Measurements from ENCODE around the gene ADAMTS2. TPM values are rescaled to one million over a fixed set of nuclear protein-coding genes. Genes with fewer than 3 reads are reported as not detected.
A peak's percentile ranks its signal among the peaks of the same experiment; 100 is the strongest.

ADAMTS2 gene
- polyA plus RNA-seq, 1 experiment, result 129 TPM

DNA sequence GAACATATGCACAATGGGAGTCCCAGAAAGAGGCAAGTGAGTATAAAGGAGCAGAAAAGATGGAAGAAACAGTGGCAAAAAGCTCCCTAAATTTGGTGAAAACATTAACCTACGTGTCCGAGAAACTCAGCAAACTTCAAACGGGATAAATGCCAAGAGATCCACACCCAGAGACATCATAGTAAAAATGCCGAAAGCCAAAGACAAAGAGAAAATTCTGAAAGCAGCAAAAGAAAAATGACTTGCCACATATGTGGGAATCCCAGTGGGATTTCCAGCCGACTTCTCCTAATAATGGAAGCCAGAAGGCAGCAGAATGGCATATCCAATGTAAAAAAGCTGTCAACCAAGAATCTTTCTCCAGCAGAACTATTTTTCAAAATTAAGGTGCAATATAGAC is 101.2 kb downstream of the ADAMTS2 start:
- no peak for DNase-seq (ENCODE audit: low read depth)
- H3K4me3 ChIP-seq (ENCODE audit: low read depth, low read length), result no peak overlapping the region
- H3K36me3 ChIP-seq (ENCODE audit: control insufficient read depth, insufficient read depth, low read length), result 0 out of 2 replicates have a peak, but pooled peaks cover 2% of the 10 kb centered on the region
- no peaks in the 10 kb centered on the region for H3K27me3 ChIP-seq (ENCODE audit: control insufficient read depth, insufficient read depth, low read length)
- ChIA-PET POLR2A (no interaction called here), CTCF (interaction anchor here (0.7 to 1.7 kb wide), 2 partner anchors 32 to 99 kb away, joined by 3 to 5 read pairs; no protein-coding TSS in a partner anchor)
- TF ChIP-seq CTCF (IDR thresholded peaks at IDR 0.05; ENCODE audit: insufficient read depth, low read depth, low read length), result no peak

DNA sequence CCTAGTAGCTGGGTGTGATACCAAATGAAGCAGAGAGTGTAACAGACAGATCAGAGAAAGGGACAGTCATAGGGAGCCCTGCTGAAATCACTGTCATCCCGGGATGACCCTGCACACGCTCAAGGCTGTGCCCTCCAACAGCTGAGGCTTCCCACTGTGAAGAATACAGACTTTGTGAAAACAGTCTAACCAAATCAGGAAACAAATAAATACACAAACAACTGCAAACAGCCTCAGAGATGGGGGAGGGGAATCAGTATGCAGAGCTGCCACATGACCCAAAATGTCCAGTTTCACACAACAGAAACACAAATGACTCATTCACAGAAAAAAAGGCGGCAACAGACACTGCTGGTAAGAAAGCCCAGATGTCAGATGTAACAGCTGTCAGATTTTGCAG is 101.9 kb downstream of the ADAMTS2 start:
- POLR2A ChIA-PET, result no interaction called here
- DNase-seq (ENCODE audit: low read depth), result peak; percentile 38
- Histone ChIP-seq H3K36me3 (ENCODE audit: control insufficient read depth, insufficient read depth, low read length) (peaks cover 4% of the 10 kb centered on the region), H3K4me3 (ENCODE audit: low read depth, low read length) (no peak overlapping the region), H3K27me3 (ENCODE audit: control insufficient read depth, insufficient read depth, low read length) (no peaks in the 10 kb centered on the region)
- no peak for TF ChIP-seq CTCF (IDR thresholded peaks at IDR 0.05; ENCODE audit: insufficient read depth, low read depth, low read length)
- CTCF ChIA-PET, result interaction anchor here (1.7 kb wide), 1 partner anchor 99 kb away, joined by 5 read pairs; no protein-coding TSS in a partner anchor

GRCh38 chr5:179242676-179243075 is 102.6 kb downstream of the ADAMTS2 start:
- CTCF ChIA-PET, result interaction anchor here (1.7 kb wide), 1 partner anchor 100 kb away, joined by 5 read pairs; no protein-coding TSS in a partner anchor
- no peak for DNase-seq (ENCODE audit: low read depth)
- POLR2A ChIA-PET, result interaction anchor here (0.7 kb wide), 1 partner anchor 19 kb away, joined by 6 read pairs; no protein-coding TSS in a partner anchor
- peaks cover 7% of the 10 kb centered on the region for H3K36me3 ChIP-seq (ENCODE audit: control insufficient read depth, insufficient read depth, low read length)
- H3K27me3 ChIP-seq (ENCODE audit: control insufficient read depth, insufficient read depth, low read length), result no peaks in the 10 kb centered on the region
- no peak overlapping the region for H3K4me3 ChIP-seq (ENCODE audit: low read depth, low read length)
- no peak for TF ChIP-seq CTCF (IDR thresholded peaks at IDR 0.05; ENCODE audit: insufficient read depth, low read depth, low read length)

GRCh38 chr5:179241764-179242370 is 103.4 kb downstream of the ADAMTS2 start:
- POLR2A ChIA-PET, result no interaction called here
- no peak for TF ChIP-seq CTCF (IDR thresholded peaks at IDR 0.05; ENCODE audit: insufficient read depth, low read depth, low read length)

GRCh38 chr5:179241175-179241574 is 104.1 kb downstream of the ADAMTS2 start:
- Histone ChIP-seq H3K4me3 (ENCODE audit: low read depth, low read length) (no peak overlapping the region), H3K27me3 (ENCODE audit: control insufficient read depth, insufficient read depth, low read length) (no peaks in the 10 kb centered on the region), H3K36me3 (ENCODE audit: control insufficient read depth, insufficient read depth, low read length) (peaks cover 9% of the 10 kb centered on the region)
- POLR2A ChIA-PET, result no interaction called here
- no peak for DNase-seq (ENCODE audit: low read depth)
- CTCF ChIA-PET, result no interaction called here
- no peak for TF ChIP-seq CTCF (IDR thresholded peaks at IDR 0.05; ENCODE audit: insufficient read depth, low read depth, low read length)

More at GRCh38 chr5:179241764-179242370, 103.4 kb downstream of the ADAMTS2 start:
- no peak for DNase-seq (ENCODE audit: low read depth)
- H3K4me3 ChIP-seq (ENCODE audit: low read depth, low read length), result no peak overlapping the region
- CTCF ChIA-PET, result no interaction called here
- H3K27me3 ChIP-seq (ENCODE audit: control insufficient read depth, insufficient read depth, low read length), result no peaks in the 10 kb centered on the region
- H3K36me3 ChIP-seq (ENCODE audit: control insufficient read depth, insufficient read depth, low read length), result peaks cover 9% of the 10 kb centered on the region
